MCF 10A (cell line): Measurements from ENCODE around the gene SGCD. TPM values are rescaled to one million over a fixed set of nuclear protein-coding genes. Genes with fewer than 3 reads are reported as not detected.
"Not testable (repeated sequence)": the region's sequence is repeated elsewhere in the genome, so short reads cannot be mapped to it uniquely, and the experiment has no call there.

Source experiments
- BruUV-seq: library from RNA; stranded (reverse); fragments of 400-500 nt; replicated peaks from 2 replicates; lab custom pipeline; 2021; lab: Mats Ljungman, UMichigan
- CTCF ChIA-PET: fragments of 300-600 bp; sonication (Branson Sonifier 250); formaldehyde crosslinking; extraction: SDS; loops from one replicate; lab custom pipeline; 2021; ENCODE audit warnings: antibody characterized with exemption, inconsistent platforms; lab: Yijun Ruan, JAX
- POLR2A ChIA-PET: fragments of 300-600, 350-650 bp; sonication (Branson Sonifier 250); formaldehyde crosslinking; extraction: SDS; loops from one replicate; lab custom pipeline; 2020; ENCODE audit warnings: antibody characterized with exemption, inconsistent platforms; lab: Yijun Ruan, JAX
- DNase-seq: peaks from one replicate; pipeline ENCODE4 v3.0.0-alpha.2; 2018; ENCODE audit not compliant: unreplicated experiment
- H3K27ac Mint-ChIP-seq: one replicate; pipeline ENCODE4 v1.8.0; 2022; ENCODE audit warnings: mild to moderate bottlenecking, low read depth, mixed read lengths; ENCODE audit not compliant: unreplicated experiment
- H3K27me3 Mint-ChIP-seq: one replicate; pipeline ENCODE4 v1.8.0; 2022; ENCODE audit warnings: mixed read lengths; ENCODE audit not compliant: insufficient read depth, unreplicated experiment
- H3K36me3 Mint-ChIP-seq: one replicate; pipeline ENCODE4 v1.8.0; 2022; ENCODE audit warnings: mild to moderate bottlenecking, moderate library complexity, mixed read lengths; ENCODE audit not compliant: insufficient read depth, unreplicated experiment
- H3K4me1 Mint-ChIP-seq: one replicate; pipeline ENCODE4 v1.8.0; 2022; ENCODE audit warnings: mixed read lengths; ENCODE audit not compliant: insufficient read depth, unreplicated experiment
- H3K4me3 Mint-ChIP-seq: one replicate; pipeline ENCODE4 v1.8.0; 2022; ENCODE audit warnings: mild to moderate bottlenecking, moderate library complexity, mixed read lengths; ENCODE audit not compliant: unreplicated experiment
- H3K9me3 Mint-ChIP-seq: one replicate; pipeline ENCODE4 v1.8.0; 2022; ENCODE audit warnings: mixed read lengths; ENCODE audit not compliant: unreplicated experiment
- intact Hi-C: fragments of 100-400 bp; cut with micrococcal nuclease; formaldehyde crosslinking; loops from 2 replicates; pipeline ENCODE4 v1.14.1; 2022
- total RNA-seq: library from RNA; stranded (reverse); gene quantifications from 2 replicates; pipeline ENCODE4 v1.2.3, GENCODE V29; 2022
- TF ChIP-seq, protein P1 (sequence below): fragments of 200-600 bp; IDR thresholded peaks from one replicate; pipeline ENCODE4 v1.8.0; 2022; ENCODE audit warnings: antibody characterized with exemption, mild to moderate bottlenecking; ENCODE audit not compliant: unreplicated experiment

The SGCD gene
- total RNA-seq, 1 experiment from 2014 or later = 0.14 TPM

DNA sequence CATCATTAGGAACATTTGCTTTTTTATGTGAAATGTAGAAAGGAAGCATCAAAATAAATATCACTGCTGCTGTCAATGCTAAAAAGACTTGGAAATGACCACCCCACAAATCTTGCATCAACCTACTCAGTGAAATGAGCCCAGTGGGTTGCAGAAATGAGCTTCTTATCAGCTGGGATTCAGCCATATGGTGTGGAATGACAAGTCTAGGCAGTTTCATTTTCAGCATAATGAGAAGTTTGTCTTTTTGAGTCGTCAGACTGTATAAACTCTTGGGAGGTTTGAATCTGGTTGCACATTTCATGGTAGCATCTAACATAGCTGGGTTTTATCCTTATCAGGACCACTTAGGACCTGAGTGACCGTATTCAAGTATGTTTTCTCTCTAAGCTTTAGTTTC, 272.0 kb downstream of the SGCD start:
- Mint-ChIP-seq H3K36me3 (no peaks in the 10 kb centered on the region), H3K27me3 (no peaks in the 10 kb centered on the region), H3K9me3 (peaks cover 34% of the 10 kb centered on the region), H3K27ac (no peak overlapping the region), H3K4me1 (peaks cover 6% of the 10 kb centered on the region), H3K4me3 (no peak overlapping the region)
- intact Hi-C loops = no loop called here
- ChIA-PET CTCF (interaction anchor here (1.0 kb wide), 1 partner anchor 22 kb away, joined by 3 read pairs; no protein-coding TSS in a partner anchor), POLR2A (no interaction called here)
- TF ChIP-seq, protein P1, sequence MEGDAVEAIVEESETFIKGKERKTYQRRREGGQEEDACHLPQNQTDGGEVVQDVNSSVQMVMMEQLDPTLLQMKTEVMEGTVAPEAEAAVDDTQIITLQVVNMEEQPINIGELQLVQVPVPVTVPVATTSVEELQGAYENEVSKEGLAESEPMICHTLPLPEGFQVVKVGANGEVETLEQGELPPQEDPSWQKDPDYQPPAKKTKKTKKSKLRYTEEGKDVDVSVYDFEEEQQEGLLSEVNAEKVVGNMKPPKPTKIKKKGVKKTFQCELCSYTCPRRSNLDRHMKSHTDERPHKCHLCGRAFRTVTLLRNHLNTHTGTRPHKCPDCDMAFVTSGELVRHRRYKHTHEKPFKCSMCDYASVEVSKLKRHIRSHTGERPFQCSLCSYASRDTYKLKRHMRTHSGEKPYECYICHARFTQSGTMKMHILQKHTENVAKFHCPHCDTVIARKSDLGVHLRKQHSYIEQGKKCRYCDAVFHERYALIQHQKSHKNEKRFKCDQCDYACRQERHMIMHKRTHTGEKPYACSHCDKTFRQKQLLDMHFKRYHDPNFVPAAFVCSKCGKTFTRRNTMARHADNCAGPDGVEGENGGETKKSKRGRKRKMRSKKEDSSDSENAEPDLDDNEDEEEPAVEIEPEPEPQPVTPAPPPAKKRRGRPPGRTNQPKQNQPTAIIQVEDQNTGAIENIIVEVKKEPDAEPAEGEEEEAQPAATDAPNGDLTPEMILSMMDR = no peak
- no peak for DNase-seq
- BruUV-seq = no TSS peak

DNA sequence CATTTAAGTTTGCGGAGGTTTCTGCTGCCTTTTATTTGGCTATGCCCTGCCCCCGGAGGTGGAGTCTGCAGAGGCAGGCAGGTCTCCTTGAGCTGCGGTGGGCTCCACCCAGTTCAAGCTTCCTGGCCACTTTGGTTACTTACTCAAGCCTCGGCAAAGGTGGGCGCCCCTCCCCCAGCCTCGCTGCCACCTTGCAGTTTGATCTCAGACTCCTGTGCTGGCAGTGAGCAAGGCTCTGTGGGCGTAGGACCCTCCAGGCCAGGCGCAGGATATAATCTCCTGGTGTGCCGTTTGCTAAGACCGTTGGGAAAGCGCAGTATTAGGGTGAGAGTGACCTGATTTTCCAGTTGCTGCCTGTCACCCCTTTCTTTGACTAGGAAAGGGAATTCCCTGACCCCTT, 283.6 kb downstream of the SGCD start:
- DNase-seq, BruUV-seq, POLR2A ChIA-PET, H3K4me3 Mint-ChIP-seq, H3K4me1 Mint-ChIP-seq, intact Hi-C loops, H3K27ac Mint-ChIP-seq, H3K27me3 Mint-ChIP-seq, H3K36me3 Mint-ChIP-seq: not testable (repeated sequence)
- CTCF ChIA-PET = interaction anchor here (0.7 kb wide), 1 partner anchor 1667 kb away, joined by 3 read pairs; no protein-coding TSS in a partner anchor
- peaks cover 26% of the 10 kb centered on the region for H3K9me3 Mint-ChIP-seq

DNA sequence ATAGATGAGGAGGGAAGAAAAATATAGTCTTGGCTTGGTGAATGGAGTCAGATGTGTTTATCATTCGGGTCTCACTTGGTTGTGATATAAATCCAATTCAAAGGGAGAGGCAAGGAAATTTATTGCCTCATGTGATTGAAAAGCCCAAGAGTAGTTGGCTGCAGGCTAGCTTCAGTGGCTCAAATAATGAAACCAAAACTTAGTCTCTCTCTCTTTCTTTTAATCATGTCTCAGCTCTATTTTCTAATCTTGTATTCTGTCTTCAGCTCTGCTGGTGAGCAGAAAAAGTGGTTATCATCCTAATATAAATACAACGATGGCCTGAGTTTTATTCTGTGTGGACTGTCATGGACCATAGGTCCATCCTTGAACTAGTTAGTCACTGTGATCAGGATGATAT, 288.9 kb downstream of the SGCD start:
- no peaks in the 10 kb centered on the region for H3K4me1 Mint-ChIP-seq
- no peak for DNase-seq
- no peak overlapping the region for H3K27ac Mint-ChIP-seq
- H3K4me3 Mint-ChIP-seq = no peak overlapping the region
- POLR2A ChIA-PET = no interaction called here
- H3K36me3 Mint-ChIP-seq = no peaks in the 10 kb centered on the region
- intact Hi-C loops = no loop called here
- CTCF ChIA-PET = interaction anchor here (0.5 kb wide), 1 partner anchor 22 kb away, joined by 3 read pairs; no protein-coding TSS in a partner anchor
- H3K27me3 Mint-ChIP-seq = no peaks in the 10 kb centered on the region
- no TSS peak for BruUV-seq
- H3K9me3 Mint-ChIP-seq = peaks cover 10% of the 10 kb centered on the region
- TF ChIP-seq, protein P1 = no peak

DNA sequence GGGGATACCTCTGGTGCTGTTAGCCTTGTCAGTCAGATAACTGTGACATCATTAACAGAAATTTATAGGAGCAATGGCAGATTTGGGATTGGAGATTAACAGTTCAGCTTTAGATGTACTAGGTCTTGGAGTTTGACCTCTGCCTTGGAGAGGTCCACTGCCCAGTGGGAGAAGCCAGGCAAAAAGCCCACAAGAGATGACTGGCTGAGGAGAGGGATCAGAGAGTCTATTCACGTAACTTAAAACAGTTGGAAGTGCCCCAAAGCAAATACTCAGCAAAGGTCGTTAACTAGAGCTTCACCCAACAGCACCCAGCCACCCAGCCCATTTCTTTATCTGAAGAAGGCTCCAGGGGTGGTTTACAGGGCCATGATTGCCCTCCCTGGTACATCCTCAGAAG, 290.5 kb downstream of the SGCD start:
- no TSS peak for BruUV-seq
- no peaks in the 10 kb centered on the region for H3K9me3 Mint-ChIP-seq
- ChIA-PET CTCF (no interaction called here), POLR2A (no interaction called here)
- H3K4me3 Mint-ChIP-seq = no peak overlapping the region
- no peaks in the 10 kb centered on the region for H3K27me3 Mint-ChIP-seq
- intact Hi-C loops = no loop called here
- no peak overlapping the region for H3K27ac Mint-ChIP-seq
- TF ChIP-seq, protein P1 = no peak
- H3K36me3 Mint-ChIP-seq = no peaks in the 10 kb centered on the region
- no peaks in the 10 kb centered on the region for H3K4me1 Mint-ChIP-seq
- DNase-seq = no peak
